ENCODE data around the gene TANGO2.

Gene TANGO2

DNA sequence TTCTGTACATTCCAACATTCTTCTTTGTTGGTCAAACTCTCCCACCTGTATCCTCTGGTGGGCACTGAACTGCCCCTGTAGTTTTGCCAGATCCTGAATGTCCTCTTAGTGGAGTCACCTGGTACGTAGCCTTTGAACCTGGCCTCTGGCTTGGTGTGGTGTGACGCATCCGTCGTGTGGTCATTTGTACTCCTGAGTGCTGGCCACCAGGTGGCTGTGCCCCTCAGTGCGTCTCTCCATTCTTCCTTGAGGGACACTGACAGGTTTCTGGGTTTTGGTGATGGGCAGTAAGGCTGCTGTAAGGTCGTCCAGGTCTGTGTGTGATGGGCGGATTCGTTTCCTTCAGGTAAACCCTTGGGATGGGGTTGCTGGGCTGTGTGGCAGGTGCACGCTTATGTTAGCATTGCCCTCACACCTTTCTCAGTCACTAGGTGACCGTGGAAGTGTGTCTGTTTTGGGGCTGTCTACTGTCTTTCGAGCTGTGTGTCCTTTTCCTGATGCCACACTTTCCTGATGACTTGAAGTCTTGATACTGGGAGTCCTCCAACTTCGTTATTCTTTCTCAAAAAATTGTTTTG, 81.4 kb downstream of the TANGO2 start:
- H3K9me3 ChIP-seq (ENCODE audit: control insufficient read depth in 1 of 2, low read length in 2 of 2) = no peaks in the 10 kb centered on the region
- H3K27ac ChIP-seq (ENCODE audit: low read length) = no peak overlapping the region
- H3K27me3 ChIP-seq (ENCODE audit: low read depth, low read length) = no peaks in the 10 kb centered on the region
- peaks cover 57 to 76% of the 10 kb centered on the region in 2 donors for H3K36me3 ChIP-seq (ENCODE audit: control insufficient read depth in 1 of 2, insufficient read depth in 2 of 2, low read length in 2 of 2)
- H3K4me1 ChIP-seq (ENCODE audit: control insufficient read depth in 1 of 2, insufficient read depth in 2 of 2, low read length in 2 of 2) = no peaks in the 10 kb centered on the region
- no peak overlapping the region for H3K4me3 ChIP-seq (ENCODE audit: low read depth in 1 of 2, low read length in 2 of 2)

DNA sequence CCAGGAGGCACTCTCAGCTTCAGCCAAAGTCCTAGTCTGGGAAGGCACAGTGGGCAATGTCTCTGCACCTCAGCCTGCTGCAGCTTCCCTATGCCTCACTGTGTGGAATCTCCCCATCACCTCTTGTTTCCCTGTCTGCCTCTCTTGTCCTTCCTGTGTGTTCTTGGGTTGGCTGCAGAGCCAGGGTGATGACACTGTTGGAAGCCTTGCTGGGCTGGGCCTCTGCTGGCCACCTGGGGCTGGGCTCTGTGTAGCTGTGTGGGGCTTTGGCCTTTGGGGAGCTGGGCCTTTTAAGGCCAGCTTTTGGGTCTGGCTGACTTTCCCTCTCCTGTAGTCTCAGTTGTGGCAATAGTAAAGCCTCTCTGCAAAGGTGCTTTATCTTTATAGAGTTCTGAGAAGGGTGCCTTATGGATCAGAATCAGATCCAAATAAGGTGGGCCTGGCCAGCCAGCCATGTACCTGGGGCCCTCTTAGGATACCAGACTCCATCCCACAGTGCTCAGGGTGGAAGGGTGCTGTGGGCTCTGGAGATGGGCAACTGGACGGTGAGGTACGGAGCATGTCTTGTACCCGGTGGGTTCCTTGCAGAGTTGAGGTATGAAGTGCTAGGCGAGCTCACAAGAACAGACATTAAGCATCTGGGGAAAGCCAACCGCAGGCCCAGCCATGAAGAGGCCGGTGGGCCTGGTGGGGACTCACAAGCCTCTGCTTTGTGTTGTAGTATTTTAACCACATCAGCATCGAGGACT, 84.7 kb downstream of the TANGO2 start:
- H3K27ac ChIP-seq (ENCODE audit: low read length) = no peak overlapping the region
- no peaks in the 10 kb centered on the region for H3K9me3 ChIP-seq (ENCODE audit: control insufficient read depth in 1 of 2, low read length in 2 of 2)
- H3K4me1 ChIP-seq (ENCODE audit: control insufficient read depth in 1 of 2, insufficient read depth in 2 of 2, low read length in 2 of 2) = no peaks in the 10 kb centered on the region
- no peak overlapping the region for H3K4me3 ChIP-seq (ENCODE audit: low read depth in 1 of 2, low read length in 2 of 2)
- H3K36me3 ChIP-seq (ENCODE audit: control insufficient read depth in 1 of 2, insufficient read depth in 2 of 2, low read length in 2 of 2) = peaks cover 60 to 83% of the 10 kb centered on the region in 2 donors
- H3K27me3 ChIP-seq (ENCODE audit: low read depth, low read length) = no peaks in the 10 kb centered on the region

DNA sequence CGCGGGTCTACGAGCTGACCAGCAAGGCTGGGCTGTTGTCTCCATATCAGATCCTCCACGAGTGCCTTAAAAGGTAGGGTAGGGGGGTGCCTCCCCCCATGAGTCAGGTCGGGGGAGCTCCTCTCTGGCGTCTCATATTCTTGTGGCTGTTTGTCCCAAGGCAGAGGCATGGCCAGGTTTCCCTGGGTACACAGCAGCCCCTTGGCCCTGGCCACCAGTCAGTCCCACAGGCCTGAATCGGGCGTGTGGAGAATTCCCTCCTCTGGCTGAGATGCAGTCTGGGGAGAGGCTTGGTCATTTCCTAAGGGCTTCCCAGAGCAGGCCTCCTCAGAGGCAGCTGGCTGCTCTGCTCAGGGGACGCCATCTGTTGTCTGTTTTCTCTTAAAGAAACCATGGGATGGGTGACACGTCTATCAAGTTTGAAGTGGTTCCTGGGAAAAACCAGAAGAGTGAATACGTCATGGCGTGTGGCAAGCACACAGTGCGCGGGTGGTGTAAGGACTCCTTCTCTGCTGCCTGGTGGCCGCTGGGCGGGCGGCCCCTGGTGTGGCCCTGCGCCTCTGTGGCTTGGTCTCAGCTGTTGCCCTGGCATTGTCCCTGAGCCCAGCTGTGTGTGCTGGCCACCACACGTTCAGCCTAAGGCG, 85.4 kb downstream of the TANGO2 start:
- Histone ChIP-seq H3K4me3 (ENCODE audit: low read depth in 1 of 2, low read length in 2 of 2) (no peak overlapping the region), H3K9me3 (ENCODE audit: control insufficient read depth in 1 of 2, low read length in 2 of 2) (no peaks in the 10 kb centered on the region), H3K27ac (ENCODE audit: low read length) (no peak overlapping the region), H3K4me1 (ENCODE audit: control insufficient read depth in 1 of 2, insufficient read depth in 2 of 2, low read length in 2 of 2) (no peaks in the 10 kb centered on the region), H3K36me3 (ENCODE audit: control insufficient read depth in 1 of 2, insufficient read depth in 2 of 2, low read length in 2 of 2) (peaks cover 62 to 83% of the 10 kb centered on the region in 2 donors), H3K27me3 (ENCODE audit: low read depth, low read length) (no peaks in the 10 kb centered on the region)

DNA sequence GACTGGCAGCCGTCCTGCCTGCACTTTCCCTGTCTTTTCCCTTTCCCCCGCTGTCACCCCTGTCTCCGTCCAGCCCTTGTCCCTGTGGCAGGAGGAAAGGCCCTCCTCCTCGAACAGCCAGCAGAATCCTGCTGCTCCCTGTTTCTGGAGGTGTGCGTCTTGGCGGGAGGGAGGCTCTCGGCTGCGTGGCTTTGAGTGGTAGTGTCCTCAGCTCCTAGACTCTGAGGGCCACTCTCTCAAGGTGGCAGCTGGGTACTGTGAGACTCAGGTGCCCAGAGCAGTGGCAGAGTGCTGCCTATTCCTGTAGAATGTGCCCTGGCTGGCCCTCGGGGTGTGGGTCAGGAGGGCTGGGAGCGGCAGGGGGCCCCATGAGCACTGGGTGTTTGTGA, 85.9 kb downstream of the TANGO2 start:
- H3K36me3 ChIP-seq (ENCODE audit: control insufficient read depth in 1 of 2, insufficient read depth in 2 of 2, low read length in 2 of 2) = peaks cover 58 to 80% of the 10 kb centered on the region in 2 donors
- H3K27me3 ChIP-seq (ENCODE audit: low read depth, low read length) = no peaks in the 10 kb centered on the region
- H3K9me3 ChIP-seq (ENCODE audit: control insufficient read depth in 1 of 2, low read length in 2 of 2) = no peaks in the 10 kb centered on the region
- H3K4me3 ChIP-seq (ENCODE audit: low read depth in 1 of 2, low read length in 2 of 2) = no peak overlapping the region
- H3K4me1 ChIP-seq (ENCODE audit: control insufficient read depth in 1 of 2, insufficient read depth in 2 of 2, low read length in 2 of 2) = no peaks in the 10 kb centered on the region
- no peak overlapping the region for H3K27ac ChIP-seq (ENCODE audit: low read length)

DNA sequence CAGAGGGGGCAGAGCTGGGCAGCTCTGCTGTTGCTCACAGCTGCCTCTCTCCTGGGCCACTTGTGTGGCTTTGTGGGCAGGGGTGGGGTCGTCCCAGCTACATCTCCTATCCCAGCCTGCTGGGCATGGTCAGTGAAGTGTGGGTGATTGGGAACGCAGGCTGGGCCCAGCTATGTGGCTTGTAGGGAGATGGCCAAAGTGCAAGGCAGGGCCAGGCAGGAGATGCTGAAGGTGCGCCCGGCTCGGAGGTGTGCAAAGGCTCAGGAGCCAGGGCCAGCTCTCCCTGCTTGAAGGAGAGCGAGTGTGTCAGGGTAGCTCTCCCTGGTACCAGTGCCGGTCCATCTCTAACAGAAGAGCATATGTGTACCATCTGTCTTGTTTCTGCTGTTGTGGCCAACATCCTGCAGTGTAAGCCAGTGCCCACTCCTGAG, 86.6 kb downstream of the TANGO2 start:
- Histone ChIP-seq H3K4me3 (ENCODE audit: low read depth in 1 of 2, low read length in 2 of 2) (no peak overlapping the region), H3K4me1 (ENCODE audit: control insufficient read depth in 1 of 2, insufficient read depth in 2 of 2, low read length in 2 of 2) (no peaks in the 10 kb centered on the region), H3K27ac (ENCODE audit: low read length) (no peak overlapping the region), H3K27me3 (ENCODE audit: low read depth, low read length) (no peaks in the 10 kb centered on the region), H3K9me3 (ENCODE audit: control insufficient read depth in 1 of 2, low read length in 2 of 2) (no peaks in the 10 kb centered on the region), H3K36me3 (ENCODE audit: control insufficient read depth in 1 of 2, insufficient read depth in 2 of 2, low read length in 2 of 2) (peaks cover 51 to 80% of the 10 kb centered on the region in 2 donors)

DNA sequence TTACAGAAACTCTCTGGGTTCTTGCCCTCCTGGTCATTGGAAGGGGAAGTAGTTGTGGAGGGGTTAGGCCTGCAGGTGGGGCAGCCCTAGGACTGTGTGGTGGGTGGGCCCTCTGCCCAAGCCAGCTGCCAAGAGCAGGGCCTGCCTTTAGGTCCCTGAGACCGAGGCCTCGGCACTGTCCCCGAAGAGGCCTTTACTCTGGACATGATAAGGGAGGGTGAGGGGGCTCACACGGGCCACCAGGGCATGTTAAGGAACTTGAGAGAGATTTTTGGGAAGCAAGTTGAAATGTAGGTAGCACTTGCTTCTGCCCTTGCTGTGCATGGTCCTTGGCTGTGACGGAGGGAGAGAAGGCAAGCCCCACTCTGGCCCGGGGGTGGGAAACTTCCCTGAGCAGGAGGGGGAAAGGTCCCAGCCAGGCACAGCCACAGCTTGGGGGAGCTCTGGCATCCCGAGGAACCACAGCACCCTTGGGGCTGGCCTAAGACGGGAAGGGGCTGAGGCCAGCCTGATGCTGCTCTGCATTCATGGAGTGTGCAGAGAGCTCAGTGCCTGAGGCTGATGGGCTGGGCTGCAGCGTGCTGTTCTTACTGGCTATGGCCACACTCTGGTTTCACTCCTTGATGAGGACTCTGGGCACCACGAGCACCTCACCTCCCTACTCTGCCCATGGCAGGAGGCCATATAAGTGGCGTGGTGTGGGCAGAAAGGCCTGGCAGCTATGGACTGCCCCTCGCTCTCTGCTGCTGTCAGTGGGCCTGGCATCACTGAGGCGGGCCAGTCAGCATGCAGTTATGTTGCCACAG, 87.2 kb downstream of the TANGO2 start:
- H3K4me3 ChIP-seq (ENCODE audit: low read depth in 1 of 2, low read length in 2 of 2) = no peak overlapping the region
- H3K27ac ChIP-seq (ENCODE audit: low read length) = no peak overlapping the region
- H3K27me3 ChIP-seq (ENCODE audit: low read depth, low read length) = no peaks in the 10 kb centered on the region
- H3K4me1 ChIP-seq (ENCODE audit: control insufficient read depth in 1 of 2, insufficient read depth in 2 of 2, low read length in 2 of 2) = no peaks in the 10 kb centered on the region
- H3K36me3 ChIP-seq (ENCODE audit: control insufficient read depth in 1 of 2, insufficient read depth in 2 of 2, low read length in 2 of 2) = peaks cover 51 to 85% of the 10 kb centered on the region in 2 donors
- no peaks in the 10 kb centered on the region for H3K9me3 ChIP-seq (ENCODE audit: control insufficient read depth in 1 of 2, low read length in 2 of 2)

DNA sequence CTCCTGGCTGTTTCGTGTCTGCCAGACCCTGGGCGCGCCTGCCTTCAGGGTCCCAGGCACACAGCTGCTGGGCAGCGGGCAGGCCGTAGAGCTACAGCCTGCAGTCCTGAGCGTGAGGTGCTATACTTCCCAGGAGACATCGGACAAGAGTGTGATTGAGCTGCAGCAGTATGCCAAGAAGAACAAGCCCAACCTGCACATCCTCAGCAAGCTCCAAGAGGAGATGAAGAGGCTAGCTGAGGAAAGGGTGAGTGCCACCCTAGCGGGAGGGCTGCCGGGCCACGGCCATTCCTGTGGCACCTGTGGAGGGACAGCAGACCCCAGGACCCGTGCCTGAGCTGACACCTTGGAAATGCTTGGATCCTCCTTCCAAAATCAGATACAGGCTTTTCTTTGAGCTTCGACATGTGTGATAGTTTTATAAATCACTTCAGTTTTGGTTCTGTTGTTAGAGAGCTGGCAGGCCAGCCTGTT, 87.9 kb downstream of the TANGO2 start:
- H3K36me3 ChIP-seq (ENCODE audit: control insufficient read depth in 1 of 2, insufficient read depth in 2 of 2, low read length in 2 of 2) = peaks cover 51 to 92% of the 10 kb centered on the region in 2 donors

DNA sequence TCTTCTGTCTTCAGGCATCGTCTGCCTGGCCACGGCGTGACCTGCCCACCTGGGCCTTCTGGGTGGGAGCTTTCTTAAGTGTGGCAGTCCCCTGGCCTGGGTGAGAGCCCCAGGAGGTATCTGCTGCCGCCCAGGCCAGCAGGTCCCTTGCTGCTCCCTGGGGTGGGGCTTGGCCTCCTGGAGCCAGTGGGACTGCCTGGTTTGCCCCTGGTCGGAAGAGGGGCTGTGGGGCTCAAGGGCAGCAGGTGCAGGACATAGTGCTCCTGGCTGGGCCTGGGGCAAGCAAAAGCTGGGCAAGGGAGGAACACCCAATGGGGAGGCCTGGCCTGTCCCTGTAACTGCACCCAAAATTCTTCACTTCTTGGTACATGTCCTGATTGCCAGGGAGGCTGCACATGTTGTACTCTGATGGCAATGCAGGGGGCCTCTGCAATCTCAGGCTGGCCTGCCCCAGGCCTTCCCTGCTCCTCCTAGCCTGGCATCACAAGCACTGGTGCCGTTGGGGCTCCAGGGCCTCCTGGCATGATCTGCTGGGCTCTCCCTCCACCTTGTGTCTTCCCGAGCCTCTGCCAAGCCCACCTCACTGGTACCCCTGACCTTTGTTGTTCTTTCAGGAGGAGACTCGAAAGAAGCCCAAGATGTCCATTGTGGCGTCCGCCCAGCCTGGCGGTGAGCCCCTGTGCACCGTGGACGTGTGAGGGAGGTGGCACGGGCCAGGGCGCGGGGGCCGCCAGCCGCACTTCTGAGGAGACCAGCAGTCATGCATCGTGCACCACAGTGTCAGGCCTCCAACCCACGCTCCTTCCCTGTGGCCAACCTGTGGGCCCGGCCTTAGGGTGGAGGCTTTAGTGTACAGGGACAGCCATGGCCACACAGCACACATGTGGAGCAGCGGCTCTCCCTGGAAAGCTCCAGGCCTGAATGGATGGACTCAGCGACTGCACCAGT, 88.8 kb downstream of the TANGO2 start:
- no peak overlapping the region for H3K27ac ChIP-seq (ENCODE audit: low read length)
- H3K4me1 ChIP-seq (ENCODE audit: control insufficient read depth in 1 of 2, insufficient read depth in 2 of 2, low read length in 2 of 2) = no peaks in the 10 kb centered on the region
- H3K9me3 ChIP-seq (ENCODE audit: control insufficient read depth in 1 of 2, low read length in 2 of 2) = no peaks in the 10 kb centered on the region
- no peaks in the 10 kb centered on the region for H3K27me3 ChIP-seq (ENCODE audit: low read depth, low read length)
- H3K36me3 ChIP-seq (ENCODE audit: control insufficient read depth in 1 of 2, insufficient read depth in 2 of 2, low read length in 2 of 2) = peaks cover 47 to 97% of the 10 kb centered on the region in 2 donors
- no peak overlapping the region for H3K4me3 ChIP-seq (ENCODE audit: low read depth in 1 of 2, low read length in 2 of 2)

More for the DNA sequence above, 87.9 kb downstream of the TANGO2 start:
- no peak overlapping the region for H3K4me3 ChIP-seq (ENCODE audit: low read depth in 1 of 2, low read length in 2 of 2)
- H3K27ac ChIP-seq (ENCODE audit: low read length) = no peak overlapping the region
- H3K4me1 ChIP-seq (ENCODE audit: control insufficient read depth in 1 of 2, insufficient read depth in 2 of 2, low read length in 2 of 2) = no peaks in the 10 kb centered on the region
- no peaks in the 10 kb centered on the region for H3K27me3 ChIP-seq (ENCODE audit: low read depth, low read length)
- H3K9me3 ChIP-seq (ENCODE audit: control insufficient read depth in 1 of 2, low read length in 2 of 2) = no peaks in the 10 kb centered on the region

DNA sequence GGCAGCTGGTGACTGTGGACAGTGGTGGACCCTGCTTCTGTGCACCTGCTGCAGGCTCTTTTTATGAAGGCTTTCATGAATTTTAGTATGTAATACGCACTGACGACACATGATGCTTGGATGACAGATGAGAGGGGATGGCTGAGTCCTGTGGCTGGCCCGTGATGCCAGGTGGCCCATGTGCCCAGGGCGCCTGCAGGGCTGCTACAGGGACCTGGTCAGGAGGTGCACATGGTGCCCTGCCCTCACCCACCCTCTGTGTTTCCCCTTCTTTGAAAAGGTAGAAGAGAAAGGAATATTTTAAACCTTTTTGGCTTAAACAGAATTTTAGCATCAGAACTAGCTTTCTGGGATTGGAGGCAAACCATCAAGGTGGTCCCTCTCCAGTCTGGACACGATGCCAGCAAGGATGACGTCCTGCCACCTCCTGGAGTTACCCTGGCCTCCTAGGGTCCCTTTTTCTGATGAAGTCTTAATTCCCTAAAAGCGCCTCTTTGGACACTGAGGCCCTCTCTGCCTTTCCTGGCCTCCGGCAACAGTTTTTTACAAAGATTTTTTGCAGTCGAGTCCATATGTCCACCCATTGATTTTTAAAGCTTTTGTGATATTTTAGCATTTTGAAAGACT, 89.6 kb downstream of the TANGO2 start:
- no peak overlapping the region for H3K4me3 ChIP-seq (ENCODE audit: low read depth in 1 of 2, low read length in 2 of 2)
- no peak overlapping the region for H3K27ac ChIP-seq (ENCODE audit: low read length)
- no peaks in the 10 kb centered on the region for H3K27me3 ChIP-seq (ENCODE audit: low read depth, low read length)
- no peaks in the 10 kb centered on the region for H3K9me3 ChIP-seq (ENCODE audit: control insufficient read depth in 1 of 2, low read length in 2 of 2)
- H3K4me1 ChIP-seq (ENCODE audit: control insufficient read depth in 1 of 2, insufficient read depth in 2 of 2, low read length in 2 of 2) = peaks cover 0 to 3% of the 10 kb centered on the region in 2 donors
- H3K36me3 ChIP-seq (ENCODE audit: control insufficient read depth in 1 of 2, insufficient read depth in 2 of 2, low read length in 2 of 2) = peaks cover 39 to 92% of the 10 kb centered on the region in 2 donors

Data from muscle layer of duodenum (tissue), 2 donors.